NCI-H128 (cell line): ENCODE data around the gene MSH3.
"Not testable (repeated sequence)": the region's sequence is repeated elsewhere in the genome, so short reads cannot be mapped to it uniquely, and the experiment has no call there.

Experiments
- DNase-seq: peaks from one replicate; lab custom pipeline; 2025; ENCODE audit not compliant: unreplicated experiment; lab: John Stamatoyannopoulos, UW

MSH3 gene

GRCh38 chr5:80752427-80752826 lies 98.0 kb downstream of the MSH3 start:
- DNase-seq, result no peak

GRCh38 chr5:80753712-80754111 lies 99.3 kb downstream of the MSH3 start:
- DNase-seq, result no peak

GRCh38 chr5:80754900-80755299 lies 100.4 kb downstream of the MSH3 start:
- DNase-seq, result no peak

- DNase-seq, result no peak
Observed at GRCh38 chr5:80755626-80756025, 101.2 kb downstream of the MSH3 start.

GRCh38 chr5:80756292-80756691 lies 101.8 kb downstream of the MSH3 start:
- DNase-seq, result no peak

- DNase-seq, result no peak
Observed at GRCh38 chr5:80757290-80757689, 102.8 kb downstream of the MSH3 start.

- DNase-seq, result no peak
Observed at GRCh38 chr5:80759866-80760577, 105.6 kb downstream of the MSH3 start.

- no peak for DNase-seq
Observed at GRCh38 chr5:80760680-80761079, 106.2 kb downstream of the MSH3 start.

GRCh38 chr5:80761176-80761575 lies 106.7 kb downstream of the MSH3 start:
- no peak for DNase-seq

GRCh38 chr5:80761966-80762365 lies 107.5 kb downstream of the MSH3 start:
- DNase-seq, result no peak

- no peak for DNase-seq
Observed at GRCh38 chr5:80762573-80762972, 108.1 kb downstream of the MSH3 start.

GRCh38 chr5:80763211-80763610 lies 108.8 kb downstream of the MSH3 start:
- no peak for DNase-seq

GRCh38 chr5:80763873-80764647 lies 109.6 kb downstream of the MSH3 start:
- no peak for DNase-seq

- no peak for DNase-seq
Observed at GRCh38 chr5:80764786-80765185, 110.3 kb downstream of the MSH3 start.

- no peak for DNase-seq
Observed at GRCh38 chr5:80777347-80778287, 123.2 kb downstream of the MSH3 start.

- DNase-seq, result no peak
Observed at GRCh38 chr5:80780024-80780423, 125.6 kb downstream of the MSH3 start.

- DNase-seq, result no peak
Observed at GRCh38 chr5:80780761-80781285, 126.4 kb downstream of the MSH3 start.

GRCh38 chr5:80781356-80781755 lies 126.9 kb downstream of the MSH3 start:
- DNase-seq, result no peak

GRCh38 chr5:80782626-80783025 lies 128.2 kb downstream of the MSH3 start:
- no peak for DNase-seq

GRCh38 chr5:80783751-80784150 lies 129.3 kb downstream of the MSH3 start:
- DNase-seq, result not testable (repeated sequence)

GRCh38 chr5:80784451-80784850 lies 130.0 kb downstream of the MSH3 start:
- DNase-seq, result no peak
